ENCODE data around the gene TMEM120B.
A peak's percentile ranks its signal among the peaks of the same experiment; 100 is the strongest.
"Not testable (repeated sequence)": the region's sequence is repeated elsewhere in the genome, so short reads cannot be mapped to it uniquely, and the experiment has no call there.

TMEM120B gene

DNA sequence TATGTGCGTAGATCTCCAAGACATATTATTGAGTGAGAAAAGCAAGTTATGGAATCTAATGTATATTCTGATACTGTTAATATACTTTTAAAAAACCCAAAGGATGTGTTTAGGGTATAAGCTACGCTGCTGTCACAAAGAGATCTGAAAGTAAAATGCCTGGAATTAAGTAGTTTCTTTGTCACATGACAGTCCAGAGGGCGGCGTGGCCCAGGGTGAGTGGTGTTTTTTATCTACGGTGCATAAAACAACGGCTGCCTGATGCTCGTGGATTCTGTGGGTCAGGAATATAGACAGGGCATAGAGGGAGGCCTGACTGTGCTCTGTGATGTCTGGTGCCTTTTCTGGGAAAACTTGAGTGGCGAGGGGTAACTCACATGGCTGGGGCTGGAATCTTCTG lies 21.3 kb downstream of the TMEM120B start:
- TF ChIP-seq, protein P1, sequence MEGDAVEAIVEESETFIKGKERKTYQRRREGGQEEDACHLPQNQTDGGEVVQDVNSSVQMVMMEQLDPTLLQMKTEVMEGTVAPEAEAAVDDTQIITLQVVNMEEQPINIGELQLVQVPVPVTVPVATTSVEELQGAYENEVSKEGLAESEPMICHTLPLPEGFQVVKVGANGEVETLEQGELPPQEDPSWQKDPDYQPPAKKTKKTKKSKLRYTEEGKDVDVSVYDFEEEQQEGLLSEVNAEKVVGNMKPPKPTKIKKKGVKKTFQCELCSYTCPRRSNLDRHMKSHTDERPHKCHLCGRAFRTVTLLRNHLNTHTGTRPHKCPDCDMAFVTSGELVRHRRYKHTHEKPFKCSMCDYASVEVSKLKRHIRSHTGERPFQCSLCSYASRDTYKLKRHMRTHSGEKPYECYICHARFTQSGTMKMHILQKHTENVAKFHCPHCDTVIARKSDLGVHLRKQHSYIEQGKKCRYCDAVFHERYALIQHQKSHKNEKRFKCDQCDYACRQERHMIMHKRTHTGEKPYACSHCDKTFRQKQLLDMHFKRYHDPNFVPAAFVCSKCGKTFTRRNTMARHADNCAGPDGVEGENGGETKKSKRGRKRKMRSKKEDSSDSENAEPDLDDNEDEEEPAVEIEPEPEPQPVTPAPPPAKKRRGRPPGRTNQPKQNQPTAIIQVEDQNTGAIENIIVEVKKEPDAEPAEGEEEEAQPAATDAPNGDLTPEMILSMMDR (IDR thresholded peaks at IDR 0.05) = no peak
- TF ChIP-seq ZFX (IDR thresholded peaks at IDR 0.05; ENCODE audit: borderline replicate concordance) = no peak
- no peak overlapping the region for H3K27ac ChIP-seq

- TF ChIP-seq ZFX (IDR thresholded peaks at IDR 0.05; ENCODE audit: borderline replicate concordance) = no peak
- TF ChIP-seq, protein P1 (IDR thresholded peaks at IDR 0.05) = no peak
- no peak overlapping the region for H3K27ac ChIP-seq
These were observed 25.8 kb downstream of the TMEM120B start for GRCh38 chr12:121738340-121738858.

- H3K27ac ChIP-seq = no peak overlapping the region
- TF ChIP-seq, protein P1 (IDR thresholded peaks at IDR 0.05) = no peak
- TF ChIP-seq ZFX (IDR thresholded peaks at IDR 0.05; ENCODE audit: borderline replicate concordance) = no peak
These were observed 28.3 kb downstream of the TMEM120B start for GRCh38 chr12:121740847-121741246.

GRCh38 chr12:121741743-121742142 lies 29.2 kb downstream of the TMEM120B start:
- TF ChIP-seq, protein P1 (IDR thresholded peaks at IDR 0.05) = no peak
- no peak for TF ChIP-seq ZFX (IDR thresholded peaks at IDR 0.05; ENCODE audit: borderline replicate concordance)

GRCh38 chr12:121745545-121745944 lies 33.0 kb downstream of the TMEM120B start:
- H3K27ac ChIP-seq = not testable (repeated sequence)

More at GRCh38 chr12:121741743-121742142, 29.2 kb downstream of the TMEM120B start:
- H3K27ac ChIP-seq = no peak overlapping the region

- TF ChIP-seq, protein P1 (IDR thresholded peaks at IDR 0.05) = no peak
- no peak for TF ChIP-seq ZFX (IDR thresholded peaks at IDR 0.05; ENCODE audit: borderline replicate concordance)
- peak overlapping the region; percentile 18; the same call in 1 of the 2 replicates for H3K27ac ChIP-seq
These were observed 35.6 kb downstream of the TMEM120B start for GRCh38 chr12:121748218-121748570.

- H3K27ac ChIP-seq = peak overlapping the region; percentile 18; the same call in 1 of the 2 replicates
- TF ChIP-seq, protein P1 (IDR thresholded peaks at IDR 0.05) = no peak
- TF ChIP-seq ZFX (IDR thresholded peaks at IDR 0.05; ENCODE audit: borderline replicate concordance) = no peak
These were observed 36.2 kb downstream of the TMEM120B start for GRCh38 chr12:121748571-121749265.

Data from 22Rv1 (cell line).